Measurements from ENCODE around the gene HCN1. TPM values are rescaled to one million over a fixed set of nuclear protein-coding genes. Genes with fewer than 3 reads are reported as not detected.
A peak's percentile ranks its signal among the peaks of the same experiment; 100 is the strongest.

Gene HCN1
- total RNA-seq, 4 donors from 2014 or later, result 0.09 to 0.48 (median 0.13) TPM; not detected in 1

DNA sequence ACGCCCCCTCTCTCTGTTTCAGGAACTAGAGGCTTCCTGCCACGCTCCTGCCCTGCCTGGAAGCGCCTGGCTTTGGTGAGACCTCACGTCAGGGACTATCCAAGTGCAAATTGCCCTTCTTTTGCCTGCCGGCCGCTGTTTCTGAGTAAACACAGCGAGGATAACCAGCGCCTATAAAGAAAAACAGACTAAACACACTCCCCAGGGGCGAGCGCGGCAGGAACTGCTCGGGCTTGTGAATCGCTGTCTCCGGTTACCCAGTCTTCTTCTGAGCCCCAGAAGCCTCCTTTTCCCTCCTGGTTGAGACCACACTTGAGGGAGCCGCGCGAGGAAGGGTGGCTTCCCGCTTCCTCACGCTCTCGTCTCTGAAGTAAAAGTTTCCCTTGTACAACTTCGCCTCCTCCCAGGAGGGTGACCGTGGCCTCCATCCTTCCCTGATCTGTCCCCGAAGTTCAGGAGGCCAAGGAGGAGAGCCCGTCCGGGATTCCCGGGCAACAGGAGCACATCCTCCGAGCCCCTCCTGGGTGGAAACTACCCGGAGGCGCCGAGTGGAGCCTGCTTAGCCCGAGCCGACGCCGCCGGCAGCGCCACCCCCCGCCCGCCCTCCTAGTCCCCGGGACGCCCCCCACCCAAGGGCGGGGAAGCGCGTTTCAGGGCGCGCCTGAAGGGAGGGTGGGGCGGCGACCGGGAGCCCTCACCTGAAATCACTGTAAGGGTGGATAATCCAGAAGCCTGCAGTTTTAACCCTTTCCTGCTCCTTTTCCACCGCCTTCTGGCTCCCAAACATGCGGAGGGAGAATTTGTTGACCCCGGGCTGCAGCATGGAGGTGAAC lies 993 bp downstream of the HCN1 start:
- TF ChIP-seq, protein P1, sequence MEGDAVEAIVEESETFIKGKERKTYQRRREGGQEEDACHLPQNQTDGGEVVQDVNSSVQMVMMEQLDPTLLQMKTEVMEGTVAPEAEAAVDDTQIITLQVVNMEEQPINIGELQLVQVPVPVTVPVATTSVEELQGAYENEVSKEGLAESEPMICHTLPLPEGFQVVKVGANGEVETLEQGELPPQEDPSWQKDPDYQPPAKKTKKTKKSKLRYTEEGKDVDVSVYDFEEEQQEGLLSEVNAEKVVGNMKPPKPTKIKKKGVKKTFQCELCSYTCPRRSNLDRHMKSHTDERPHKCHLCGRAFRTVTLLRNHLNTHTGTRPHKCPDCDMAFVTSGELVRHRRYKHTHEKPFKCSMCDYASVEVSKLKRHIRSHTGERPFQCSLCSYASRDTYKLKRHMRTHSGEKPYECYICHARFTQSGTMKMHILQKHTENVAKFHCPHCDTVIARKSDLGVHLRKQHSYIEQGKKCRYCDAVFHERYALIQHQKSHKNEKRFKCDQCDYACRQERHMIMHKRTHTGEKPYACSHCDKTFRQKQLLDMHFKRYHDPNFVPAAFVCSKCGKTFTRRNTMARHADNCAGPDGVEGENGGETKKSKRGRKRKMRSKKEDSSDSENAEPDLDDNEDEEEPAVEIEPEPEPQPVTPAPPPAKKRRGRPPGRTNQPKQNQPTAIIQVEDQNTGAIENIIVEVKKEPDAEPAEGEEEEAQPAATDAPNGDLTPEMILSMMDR (IDR thresholded peaks at IDR 0.05), result no peak
- ATAC-seq (ENCODE audit: low FRiP score) (peak; percentile 21), DNase-seq (ENCODE audit: low spot score) (no peak)

DNA sequence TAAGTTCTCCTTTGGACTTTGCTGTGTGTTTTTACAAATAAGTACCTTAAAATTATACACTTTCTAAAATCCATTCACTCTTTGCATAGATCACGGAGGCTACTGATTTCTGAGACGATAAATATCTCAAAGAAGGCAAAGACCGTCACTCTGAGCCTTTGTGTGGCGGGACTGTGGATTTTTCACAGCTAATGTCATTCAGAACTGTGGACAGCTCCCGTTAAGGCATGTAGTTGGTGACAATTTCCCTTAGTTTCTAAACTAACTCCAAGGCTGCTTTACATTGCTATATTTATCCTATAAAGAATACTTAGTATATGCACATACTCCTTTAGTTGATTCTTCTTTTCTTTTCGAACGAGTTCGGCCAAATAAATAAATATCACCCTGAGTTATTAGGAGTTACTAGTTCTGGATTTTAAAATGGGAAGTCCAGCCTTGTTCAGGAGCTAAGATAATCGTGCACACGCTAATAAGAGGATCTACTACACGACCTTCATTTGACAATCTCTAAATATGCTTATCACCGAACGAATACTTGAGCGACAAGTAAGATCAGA lies 1.8 kb downstream of the HCN1 start:
- ATAC-seq (ENCODE audit: low FRiP score) (no peak), DNase-seq (ENCODE audit: low spot score) (no peak)
- TF ChIP-seq, protein P1 (IDR thresholded peaks at IDR 0.05), result no peak

DNA sequence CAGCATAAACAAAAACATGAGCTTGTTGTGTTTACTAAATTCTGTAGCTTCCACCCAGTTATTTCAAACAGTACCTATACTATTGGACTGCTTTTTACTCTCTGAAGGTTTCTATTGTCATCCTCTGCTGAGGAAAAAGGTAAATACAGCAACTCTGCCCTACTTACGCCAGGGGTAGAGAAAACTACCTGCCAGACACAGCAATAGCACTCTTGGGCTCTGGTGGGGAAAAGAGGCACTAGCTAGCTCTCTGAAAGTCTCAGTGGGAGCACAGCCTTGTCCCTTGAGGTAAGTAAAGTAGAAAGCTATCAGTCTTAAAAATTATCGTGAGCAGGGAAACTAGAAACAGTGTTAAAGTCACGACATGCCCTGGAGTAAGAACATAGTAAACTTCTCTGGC lies 3.7 kb downstream of the HCN1 start:
- DNase-seq (ENCODE audit: low spot score) (no peak), ATAC-seq (ENCODE audit: low FRiP score) (no peak)
- TF ChIP-seq, protein P1 (IDR thresholded peaks at IDR 0.05), result no peak

DNA sequence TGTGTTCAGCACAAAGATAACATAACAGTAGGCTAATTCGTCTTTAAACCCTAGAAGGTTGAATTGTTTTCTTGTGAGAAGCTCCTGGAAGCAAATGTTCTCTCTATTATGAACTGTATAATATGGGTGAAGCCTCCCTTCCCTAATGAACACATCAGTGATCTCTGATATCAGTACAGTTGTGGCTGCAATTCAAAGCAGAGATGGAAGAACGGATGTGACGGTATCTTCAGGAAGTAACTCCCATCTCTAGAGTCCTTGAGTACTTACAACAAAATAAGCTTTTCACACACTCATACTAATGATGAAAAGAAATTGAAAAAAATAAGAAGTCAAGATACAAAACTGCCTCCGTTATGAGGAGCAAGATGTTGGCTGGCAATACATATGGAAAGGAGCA lies 4.5 kb downstream of the HCN1 start:
- TF ChIP-seq, protein P1 (IDR thresholded peaks at IDR 0.05), result no peak
- ATAC-seq (ENCODE audit: low FRiP score) (no peak), DNase-seq (ENCODE audit: low spot score) (no peak)

DNA sequence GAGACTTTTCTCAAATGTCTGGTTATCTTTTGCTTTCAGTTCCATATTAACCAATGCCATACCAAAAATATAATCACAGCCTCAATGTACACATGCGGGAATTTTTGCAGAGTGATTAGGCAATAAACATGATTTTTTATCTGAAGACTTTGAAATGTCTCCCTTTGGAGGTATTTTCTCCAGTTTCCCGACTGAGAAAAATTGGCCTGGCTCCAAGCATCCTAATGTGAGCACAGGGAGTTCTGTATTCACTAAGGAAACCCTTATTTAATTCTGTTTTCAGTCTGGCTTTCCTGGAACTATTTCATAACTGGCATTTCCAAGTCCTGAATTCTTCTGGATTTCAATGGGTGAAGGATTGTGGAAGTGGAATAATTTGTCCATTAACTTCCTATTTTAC lies 8.5 kb downstream of the HCN1 start:
- ATAC-seq (ENCODE audit: low FRiP score) (no peak), DNase-seq (ENCODE audit: low spot score) (no peak)
- TF ChIP-seq, protein P1 (IDR thresholded peaks at IDR 0.05), result no peak

DNA sequence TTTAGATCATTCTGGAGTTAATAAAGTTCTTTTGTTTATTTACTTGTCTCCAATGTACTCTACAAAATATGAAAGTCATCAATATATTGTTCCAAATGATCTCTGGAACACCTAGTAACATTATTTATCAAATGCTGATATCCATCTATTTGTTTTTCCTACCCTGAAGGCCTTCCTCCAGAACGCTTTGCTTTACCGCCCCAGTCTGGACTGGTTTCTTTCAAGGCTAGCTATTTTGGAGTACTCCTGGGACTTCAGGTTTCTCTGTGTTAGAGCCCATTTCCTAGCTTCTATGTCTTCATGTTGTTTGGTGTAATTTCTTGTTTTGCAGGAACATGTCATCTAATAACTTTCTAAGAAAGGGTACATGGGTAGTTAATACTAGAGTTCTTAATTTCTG lies 9.6 kb downstream of the HCN1 start:
- no peak for DNase-seq (ENCODE audit: low spot score)
- ATAC-seq (ENCODE audit: low FRiP score), result no peak
- TF ChIP-seq, protein P1 (IDR thresholded peaks at IDR 0.05), result no peak

DNA sequence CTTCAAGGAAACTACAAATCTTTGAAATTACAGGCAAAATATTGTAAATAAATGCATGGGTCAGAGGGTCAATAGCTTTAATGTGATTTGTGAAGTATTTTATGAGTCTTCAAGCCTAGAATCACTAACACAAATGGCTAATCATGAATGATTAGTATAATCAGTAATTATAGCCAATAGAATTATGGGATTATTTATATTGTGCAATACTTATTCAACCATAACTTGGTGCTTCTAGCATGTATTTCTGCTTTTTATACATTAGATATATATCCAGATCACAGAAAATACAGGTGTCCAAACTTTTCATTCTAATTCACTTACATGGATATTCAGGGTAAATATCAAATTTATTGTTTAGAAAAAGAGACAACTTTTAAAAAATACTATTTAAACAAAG lies 12.1 kb downstream of the HCN1 start:
- DNase-seq (ENCODE audit: low spot score) (no peak), ATAC-seq (ENCODE audit: low FRiP score) (no peak)
- TF ChIP-seq, protein P1 (IDR thresholded peaks at IDR 0.05), result no peak
